COLO829 (cell line): ENCODE data around the gene B4GALNT4.
"Not testable (repeated sequence)": the region's sequence is repeated elsewhere in the genome, so short reads cannot be mapped to it uniquely, and the experiment has no call there.

ENCODE experiments used
- DNase-seq: peaks from one replicate; pipeline ENCODE4 v3.0.0; 2012; ENCODE audit warnings: low spot score

The B4GALNT4 gene, protein sequence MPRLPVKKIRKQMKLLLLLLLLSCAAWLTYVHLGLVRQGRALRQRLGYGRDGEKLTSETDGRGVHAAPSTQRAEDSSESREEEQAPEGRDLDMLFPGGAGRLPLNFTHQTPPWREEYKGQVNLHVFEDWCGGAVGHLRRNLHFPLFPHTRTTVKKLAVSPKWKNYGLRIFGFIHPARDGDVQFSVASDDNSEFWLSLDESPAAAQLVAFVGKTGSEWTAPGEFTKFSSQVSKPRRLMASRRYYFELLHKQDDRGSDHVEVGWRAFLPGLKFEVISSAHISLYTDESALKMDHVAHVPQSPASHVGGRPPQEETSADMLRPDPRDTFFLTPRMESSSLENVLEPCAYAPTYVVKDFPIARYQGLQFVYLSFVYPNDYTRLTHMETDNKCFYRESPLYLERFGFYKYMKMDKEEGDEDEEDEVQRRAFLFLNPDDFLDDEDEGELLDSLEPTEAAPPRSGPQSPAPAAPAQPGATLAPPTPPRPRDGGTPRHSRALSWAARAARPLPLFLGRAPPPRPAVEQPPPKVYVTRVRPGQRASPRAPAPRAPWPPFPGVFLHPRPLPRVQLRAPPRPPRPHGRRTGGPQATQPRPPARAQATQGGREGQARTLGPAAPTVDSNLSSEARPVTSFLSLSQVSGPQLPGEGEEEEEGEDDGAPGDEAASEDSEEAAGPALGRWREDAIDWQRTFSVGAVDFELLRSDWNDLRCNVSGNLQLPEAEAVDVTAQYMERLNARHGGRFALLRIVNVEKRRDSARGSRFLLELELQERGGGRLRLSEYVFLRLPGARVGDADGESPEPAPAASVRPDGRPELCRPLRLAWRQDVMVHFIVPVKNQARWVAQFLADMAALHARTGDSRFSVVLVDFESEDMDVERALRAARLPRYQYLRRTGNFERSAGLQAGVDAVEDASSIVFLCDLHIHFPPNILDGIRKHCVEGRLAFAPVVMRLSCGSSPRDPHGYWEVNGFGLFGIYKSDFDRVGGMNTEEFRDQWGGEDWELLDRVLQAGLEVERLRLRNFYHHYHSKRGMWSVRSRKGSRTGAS

DNA sequence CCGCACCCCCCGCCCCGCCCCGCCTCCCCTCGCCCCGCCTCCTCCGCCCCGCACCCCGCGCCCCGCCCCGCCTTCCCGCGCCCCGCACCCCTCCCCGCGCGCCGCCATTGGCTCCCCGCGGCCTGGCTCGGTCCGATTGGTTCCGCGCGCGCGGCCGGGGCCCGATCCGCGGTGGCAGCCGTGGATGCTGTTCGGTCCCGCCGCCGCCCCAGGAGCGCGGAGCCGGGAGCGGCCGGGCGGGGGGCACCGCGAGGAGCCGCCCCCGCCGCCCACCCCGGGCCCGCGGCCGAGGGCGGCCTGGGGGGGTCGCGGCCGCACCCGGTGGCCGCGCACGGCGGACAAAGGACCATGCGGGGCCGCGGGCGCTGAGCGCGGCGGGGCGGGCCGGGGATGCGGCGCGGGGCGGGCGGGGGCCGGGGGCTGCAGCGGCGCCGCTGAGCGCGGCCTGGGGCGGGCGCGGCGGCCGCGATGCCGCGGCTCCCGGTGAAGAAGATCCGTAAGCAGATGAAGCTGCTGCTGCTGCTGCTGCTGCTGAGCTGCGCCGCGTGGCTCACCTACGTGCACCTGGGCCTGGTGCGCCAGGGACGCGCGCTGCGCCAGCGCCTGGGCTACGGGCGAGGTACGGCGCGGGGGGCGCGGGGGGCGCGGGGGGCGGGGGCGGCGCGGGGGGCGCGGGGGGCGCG is at the start of gene B4GALNT4:
Gene B4GALNT4, plus strand, starts transcription at position 164 of the 683 bp plus-strand sequence. Its CDS starts 305 bp downstream, at position 469.
- no peak for DNase-seq

DNA sequence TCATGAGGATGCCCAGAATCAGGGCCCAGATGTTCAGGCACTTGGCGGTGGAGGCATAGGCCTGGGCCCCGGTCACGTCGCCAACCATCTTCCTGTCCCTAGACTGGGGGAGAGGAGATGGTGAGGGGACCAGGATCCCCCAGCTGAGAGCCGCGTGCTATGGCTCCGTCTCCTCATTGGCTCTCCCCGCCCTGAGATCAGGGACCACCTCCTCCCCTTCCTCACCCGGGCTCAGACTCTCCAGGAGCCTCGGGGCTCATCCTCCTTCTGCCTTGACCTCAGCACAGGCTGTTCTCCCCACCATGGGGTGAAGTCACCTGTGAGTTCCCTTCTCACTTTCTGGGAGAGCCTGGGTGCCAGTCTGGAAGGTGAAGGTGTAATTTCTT is 49.4 kb upstream of the B4GALNT4 start:
- DNase-seq, result not testable (repeated sequence)

DNA sequence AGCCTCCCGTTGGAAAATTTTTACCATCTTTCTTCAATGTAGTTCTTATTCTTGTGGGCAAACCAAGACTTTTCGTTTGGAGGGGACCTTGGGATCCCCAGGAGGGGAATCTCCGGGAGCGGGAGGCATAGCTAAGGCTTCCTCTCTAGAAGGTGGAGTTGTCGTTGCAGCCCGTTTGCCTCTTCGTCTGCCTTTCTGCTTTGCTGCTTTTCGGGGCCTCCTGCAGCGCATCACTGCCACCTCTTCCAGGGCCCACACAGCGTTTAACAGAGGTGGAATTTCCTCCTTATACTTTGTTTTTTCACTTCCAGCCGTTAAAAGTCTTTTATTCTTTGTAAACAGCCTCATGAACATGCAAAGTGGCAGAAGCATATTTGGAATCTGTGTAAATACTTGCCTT is 45.1 kb upstream of the B4GALNT4 start:
- DNase-seq, result no peak

DNA sequence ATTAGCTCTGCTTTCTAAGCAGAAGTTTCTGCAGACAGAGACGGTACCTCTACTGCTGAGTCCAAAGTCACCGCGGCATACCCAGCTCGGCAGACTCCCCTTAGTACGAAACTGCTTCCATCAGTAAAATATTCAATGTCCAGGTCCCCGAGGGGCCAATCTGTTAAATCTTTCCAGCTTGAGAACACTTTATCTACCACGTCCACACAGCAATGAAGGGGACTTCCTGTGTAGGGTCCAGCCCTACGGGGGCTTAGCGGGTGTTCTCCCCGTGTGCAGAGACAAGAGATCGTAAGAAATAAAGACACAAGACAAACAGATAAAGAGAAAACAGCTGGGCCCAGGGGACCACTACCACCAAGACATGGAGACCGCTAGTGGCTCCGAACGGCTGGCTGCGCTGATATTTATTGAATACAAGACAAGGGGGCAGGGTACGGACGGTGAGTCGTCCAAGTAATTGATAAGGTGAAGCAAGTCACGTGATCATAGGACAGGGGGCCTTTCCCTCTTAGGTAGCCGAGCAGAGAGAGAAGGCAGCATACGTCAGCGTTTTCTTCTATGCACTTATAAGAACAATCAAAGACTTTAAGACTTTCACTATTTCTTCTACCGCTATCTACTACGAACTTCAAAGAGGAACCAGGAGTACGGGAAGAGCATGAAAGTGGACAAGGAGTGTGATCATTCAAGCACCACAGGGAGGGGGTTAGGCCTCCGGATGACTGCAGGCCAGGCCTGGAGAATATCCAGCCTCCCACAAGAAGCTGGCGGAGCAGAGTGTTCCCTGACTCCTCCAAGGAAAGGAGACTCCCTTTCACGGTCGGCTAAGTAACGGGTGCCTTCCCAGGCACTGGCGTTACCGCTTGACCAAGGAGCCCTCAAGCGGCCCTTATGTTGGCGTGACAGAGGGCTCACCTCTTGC is 44.4 kb upstream of the B4GALNT4 start:
- not testable (repeated sequence) for DNase-seq

DNA sequence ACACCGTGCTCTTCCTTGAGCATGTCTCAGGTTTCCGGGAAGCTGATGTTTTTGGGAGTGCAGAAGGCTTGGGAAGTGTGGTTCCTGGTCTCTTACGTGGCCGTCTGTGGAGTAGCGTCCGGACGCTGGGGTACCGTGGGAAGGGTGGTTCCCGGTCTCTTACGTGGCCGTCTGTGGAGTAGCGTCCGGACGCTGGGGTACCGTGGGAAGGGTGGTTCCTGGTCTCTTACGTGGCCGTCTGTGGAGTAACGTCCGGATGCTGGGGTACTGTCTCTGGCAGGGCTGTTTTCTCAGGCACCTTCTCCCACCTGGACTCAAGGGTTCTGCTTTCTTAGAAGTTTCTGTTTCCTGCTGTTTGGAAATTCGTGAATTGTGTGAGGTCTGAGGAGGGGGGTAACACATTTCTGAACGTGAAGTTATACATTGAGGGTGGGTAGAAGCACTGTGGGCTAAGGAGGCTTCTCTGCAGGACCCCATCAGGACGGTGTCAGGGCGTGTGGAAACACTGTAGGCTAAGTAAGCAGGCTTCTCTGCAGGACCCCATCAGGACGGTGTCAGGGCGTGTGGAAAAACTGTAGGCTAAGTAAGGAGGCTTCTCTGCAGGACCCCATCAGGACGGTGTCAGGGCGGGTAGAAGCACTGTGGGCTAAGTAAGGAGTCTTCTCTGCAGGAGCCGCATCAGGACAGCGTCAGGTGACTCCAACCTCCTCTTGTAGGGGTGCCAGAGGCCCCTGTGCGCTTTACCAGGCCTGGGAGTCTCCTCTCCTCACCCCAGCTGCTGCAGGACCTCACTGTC is 43.3 kb upstream of the B4GALNT4 start:
- no peak for DNase-seq

DNA sequence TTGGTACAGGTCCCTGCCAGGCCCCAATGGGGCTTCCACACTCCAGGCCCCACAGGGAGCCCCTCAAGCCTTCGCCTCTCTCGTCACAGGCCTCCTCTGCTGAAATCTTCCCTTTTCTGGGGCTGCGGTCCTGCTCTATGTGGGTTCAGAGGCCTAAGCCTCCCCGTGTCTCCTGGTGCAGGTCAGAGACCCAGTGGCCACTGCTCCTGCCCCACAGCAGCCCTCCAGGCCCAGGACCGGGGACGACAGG is 42.8 kb upstream of the B4GALNT4 start:
- DNase-seq, result no peak

DNA sequence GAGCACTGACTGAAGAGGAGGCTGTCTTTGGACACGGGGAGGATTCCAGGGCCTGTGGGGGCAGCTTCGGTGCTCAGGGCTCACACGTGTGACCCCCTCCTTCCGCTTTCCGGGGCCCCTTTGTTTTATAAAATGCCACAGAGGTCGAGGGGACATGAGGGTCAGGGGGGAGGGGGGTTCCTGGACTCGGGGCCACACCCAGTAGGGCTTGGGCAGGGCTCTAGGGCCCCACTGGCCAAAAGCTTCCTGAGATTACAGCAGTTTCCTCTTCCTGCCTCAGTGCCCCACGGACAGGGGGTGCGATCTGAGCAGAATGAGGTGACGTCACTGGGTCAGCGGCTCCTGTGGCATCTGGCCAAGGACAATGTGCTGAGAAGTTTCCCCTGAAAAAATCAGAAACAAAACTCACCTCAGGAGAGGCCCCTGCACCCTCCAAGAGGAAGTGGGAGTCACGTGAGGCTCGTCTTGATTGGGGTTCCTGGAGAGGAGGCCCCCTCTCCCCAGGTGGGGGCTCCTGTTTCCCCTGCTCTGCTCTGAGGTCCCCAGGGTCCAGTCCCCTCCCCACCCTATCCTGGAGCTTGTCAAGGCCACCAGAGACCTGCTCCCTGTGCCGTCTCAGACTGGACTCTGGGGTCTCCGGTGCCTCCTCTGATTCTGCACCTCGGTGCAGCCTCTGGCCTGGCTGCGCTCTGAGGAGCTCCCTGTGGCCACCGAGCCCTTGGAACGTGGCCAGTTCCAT is 42.3 kb upstream of the B4GALNT4 start:
- DNase-seq, result no peak

DNA sequence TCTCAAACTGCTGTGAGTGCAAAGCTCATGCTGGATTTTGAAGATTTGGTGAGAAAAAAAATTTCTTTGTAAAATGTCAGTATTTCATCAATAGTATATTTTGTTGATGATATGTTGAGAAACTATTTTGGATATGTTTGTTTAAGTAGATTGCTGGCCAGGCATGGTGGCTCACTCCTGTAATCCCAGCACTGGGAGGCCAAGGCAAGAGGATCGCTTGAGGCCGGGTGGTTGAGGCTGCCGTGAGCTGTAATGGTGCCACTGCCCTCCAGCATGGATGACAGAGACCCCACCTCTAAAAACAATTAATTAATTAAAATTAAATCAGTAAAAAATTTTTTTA is 41.7 kb upstream of the B4GALNT4 start:
- no peak for DNase-seq

DNA sequence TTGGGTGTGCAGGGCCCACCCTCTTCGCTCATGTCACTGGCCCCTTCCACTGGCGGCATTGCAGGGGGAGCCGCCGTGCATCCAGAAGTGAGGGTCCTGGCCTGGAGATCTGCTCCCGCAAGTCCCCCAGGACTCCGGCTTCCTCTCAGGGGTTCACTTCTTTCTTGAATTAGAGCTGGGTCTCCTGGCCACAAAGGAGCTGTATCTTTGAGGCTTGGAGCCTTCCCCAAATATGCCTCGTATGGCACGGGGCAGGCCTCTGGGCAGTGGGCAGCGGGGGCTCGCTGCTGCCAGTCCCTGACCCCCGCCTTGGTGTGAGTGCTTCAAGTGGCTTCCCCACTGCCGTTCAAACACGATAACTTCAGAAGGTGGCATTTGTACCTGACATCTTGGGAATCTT is 41.3 kb upstream of the B4GALNT4 start:
- DNase-seq, result no peak

DNA sequence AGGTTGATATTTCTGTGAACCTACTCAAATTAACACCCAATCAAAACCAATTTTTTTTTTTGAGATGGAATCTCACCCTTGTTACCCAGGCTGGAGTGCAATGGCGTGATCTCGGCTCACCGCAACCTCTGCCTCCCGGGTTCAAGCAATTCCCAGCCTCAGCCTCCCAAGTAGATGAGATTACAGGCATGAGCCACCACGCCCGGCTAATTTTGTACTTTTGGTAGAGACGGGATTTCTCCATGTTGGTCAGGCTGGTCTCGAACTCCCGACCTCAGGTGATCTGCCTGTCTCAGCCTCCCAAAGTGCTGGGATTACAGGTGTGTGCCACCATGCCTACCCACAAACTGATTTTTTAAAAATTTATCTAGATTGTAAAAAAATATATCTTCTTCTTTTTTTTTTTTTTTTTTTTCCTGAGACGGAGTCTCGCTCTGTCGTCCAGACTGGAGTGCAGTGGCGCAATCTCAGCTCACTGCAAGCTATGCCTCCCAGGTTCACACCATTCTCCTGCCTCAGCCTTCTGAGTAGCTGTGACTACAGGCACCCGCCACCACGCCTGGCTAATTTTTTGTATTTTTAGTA is 40.7 kb upstream of the B4GALNT4 start:
- not testable (repeated sequence) for DNase-seq

DNA sequence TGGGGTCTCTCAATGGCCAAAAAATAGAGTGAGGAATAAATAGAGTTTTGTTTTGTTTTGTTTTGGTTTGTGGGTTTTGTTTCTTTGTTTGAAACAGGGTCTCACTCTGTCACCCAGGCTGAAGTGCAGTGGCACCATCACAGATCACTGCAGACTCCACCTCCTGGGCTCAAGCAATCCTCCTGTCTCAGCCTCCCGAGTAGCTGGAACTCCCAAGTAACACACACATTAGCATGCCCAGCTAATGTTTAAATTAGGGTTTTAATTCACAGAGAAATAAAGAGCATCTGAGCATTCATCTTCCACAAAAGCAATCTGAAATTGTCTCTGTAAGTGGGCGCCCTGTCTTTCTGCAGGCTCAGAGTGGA is 39.4 kb upstream of the B4GALNT4 start:
- DNase-seq, result no peak

DNA sequence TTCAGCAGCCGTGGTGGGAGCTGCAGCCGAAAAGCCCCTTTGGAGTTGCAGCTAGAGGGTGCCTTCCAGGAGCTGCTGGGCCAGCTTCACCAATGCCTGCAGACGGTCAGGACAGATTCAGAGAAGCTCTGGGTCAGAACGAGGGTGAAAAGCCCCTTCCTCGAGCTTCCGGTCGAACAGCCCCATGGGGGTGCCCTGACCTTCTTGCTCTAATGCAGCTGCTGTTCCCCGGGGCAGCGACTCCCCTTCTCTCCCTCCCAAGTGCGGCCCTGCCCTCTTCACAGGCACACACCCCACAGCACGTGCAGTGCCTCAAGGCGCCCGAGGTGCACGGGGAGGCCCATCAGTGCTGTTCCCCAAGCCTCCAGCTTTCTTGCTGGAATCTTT is 39.0 kb upstream of the B4GALNT4 start:
- no peak for DNase-seq

DNA sequence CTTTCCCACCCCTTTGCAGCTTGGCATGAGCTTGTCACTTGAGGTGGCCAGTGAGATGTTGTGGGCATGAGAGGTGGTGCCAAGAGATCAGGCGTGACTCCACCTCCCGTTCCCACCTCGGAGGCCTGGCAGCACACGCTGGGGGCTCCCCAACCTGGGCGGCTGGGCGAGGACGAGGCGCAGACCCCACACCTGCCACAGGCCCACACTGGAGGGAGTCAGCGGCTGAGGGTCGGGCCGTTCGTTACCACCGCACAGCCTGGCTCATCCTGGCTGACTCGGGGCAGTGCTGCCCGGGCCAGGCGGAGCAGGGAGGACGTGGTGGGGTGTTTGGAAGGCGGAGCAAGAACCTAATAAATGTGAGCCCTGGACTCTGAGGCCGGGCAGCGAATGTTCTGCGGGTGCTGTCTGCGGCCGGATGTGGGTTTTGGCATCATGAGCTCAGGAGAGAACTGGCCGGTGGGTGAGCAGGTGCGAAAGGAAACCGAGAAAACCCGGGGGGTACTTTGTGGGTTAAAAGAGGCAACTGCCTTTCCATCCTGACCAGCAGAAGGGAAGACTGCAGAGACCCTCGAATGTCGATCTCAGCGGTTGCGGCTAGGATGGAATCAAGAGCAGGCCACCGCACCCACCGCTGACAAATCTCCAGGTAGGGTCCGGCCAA is 38.5 kb upstream of the B4GALNT4 start:
- no peak for DNase-seq

DNA sequence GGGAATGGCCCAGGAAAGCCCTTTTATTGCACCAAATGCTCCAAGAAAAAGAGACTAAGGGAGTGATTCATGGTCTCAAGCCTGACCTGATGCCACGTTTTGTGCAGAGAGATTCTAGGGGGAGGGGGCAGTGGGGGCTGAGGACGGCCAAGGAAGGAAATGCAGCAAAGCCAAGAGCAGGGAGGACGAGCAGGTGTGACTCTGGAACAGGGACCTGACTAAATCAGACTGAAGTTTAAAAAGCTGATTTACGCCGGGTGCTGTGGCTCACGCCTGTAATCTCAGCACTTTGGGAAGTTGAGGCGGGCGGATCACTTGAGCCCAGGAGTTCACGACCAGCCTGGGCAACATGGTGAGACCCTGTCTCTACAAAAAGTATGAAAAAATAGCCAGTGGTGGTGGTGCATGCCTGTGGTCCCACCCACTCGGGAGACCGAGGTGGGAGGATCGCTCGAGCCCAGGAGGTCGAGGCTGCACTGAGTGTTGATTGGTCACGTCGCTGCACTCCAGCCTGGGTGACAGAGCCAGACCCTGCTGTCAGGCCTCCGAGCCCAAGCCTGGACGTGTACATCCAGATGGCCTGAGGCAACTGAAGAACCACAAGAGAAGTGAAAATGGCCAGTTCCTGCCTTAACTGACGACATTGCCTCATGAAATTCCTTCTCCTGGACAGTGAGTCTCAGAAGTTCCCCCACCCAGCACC is 37.8 kb upstream of the B4GALNT4 start:
- no peak for DNase-seq

DNA sequence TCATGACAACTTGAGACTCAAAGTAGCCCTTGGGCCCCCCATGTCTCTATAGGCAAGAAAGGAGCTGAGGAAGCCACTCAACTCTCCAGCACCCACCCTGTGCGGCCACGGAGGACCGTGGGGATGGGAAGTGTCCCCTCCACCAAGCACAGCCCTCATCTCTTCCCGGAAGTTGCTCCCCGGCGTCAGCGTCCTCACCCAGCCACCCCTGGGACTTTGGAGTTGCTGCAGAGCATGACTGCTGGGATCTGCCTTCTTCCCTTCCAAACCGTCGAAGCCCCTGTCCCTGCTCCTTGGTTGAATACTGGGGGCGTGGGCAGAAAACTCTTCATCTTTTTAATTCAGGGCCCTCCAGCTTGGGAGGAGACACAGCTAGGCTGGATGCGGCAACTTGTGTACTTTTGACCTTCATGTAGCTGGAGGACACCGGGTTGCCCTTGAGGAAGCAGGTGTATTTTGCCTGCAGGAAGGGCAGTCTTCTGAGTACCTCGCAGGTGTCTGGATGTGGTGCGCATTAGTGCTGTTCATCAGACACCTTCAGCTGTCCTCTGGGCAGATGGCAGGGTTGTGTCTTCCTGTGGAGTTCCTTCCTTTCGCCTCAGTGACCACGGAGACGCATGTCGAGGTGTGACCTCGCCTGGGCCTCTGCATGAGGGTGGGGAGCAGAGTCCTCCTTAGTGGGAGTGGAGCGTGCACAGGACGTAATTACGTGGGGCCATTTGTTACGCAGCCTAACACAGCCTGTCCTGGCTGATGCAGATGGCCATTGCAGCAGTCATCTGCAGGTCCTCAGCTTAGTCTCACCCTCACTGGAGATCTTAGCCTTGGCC is 36.4 kb upstream of the B4GALNT4 start:
- no peak for DNase-seq

DNA sequence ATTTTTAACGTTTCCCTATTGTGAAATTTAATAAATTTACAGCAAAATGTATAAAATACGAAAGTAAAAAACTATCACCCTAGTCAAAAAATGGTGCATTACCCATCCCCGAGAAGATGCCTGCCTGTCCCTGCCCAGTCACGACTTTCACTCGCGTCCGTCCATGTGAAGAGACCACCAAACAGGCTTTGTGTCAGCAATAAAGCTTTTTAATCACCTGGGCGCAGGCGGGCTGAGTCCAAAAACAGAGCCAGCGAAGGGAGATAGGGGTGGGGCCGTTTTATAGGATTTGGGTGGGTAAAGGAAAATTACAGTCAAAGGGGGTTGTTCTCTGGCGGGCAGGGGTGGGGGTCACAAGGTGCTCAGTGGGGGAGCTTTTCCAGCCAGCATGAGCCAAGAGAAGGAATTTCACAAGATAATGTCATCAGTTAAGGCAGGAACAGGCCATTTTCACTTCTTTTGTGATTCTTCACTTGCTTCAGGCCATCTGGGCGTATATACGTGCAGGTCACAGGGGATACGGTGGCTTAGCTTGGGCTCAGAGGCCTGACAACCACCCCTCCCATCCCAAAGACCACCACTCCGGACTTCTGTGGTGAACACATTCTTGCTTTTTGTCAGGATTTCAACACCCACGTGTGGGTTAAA is 35.6 kb upstream of the B4GALNT4 start:
- DNase-seq, result not testable (repeated sequence)
